BJ (cell line): ENCODE results near the gene TAS1R1. TPM values are rescaled to one million over a fixed set of nuclear protein-coding genes. Genes with fewer than 3 reads are reported as not detected.

Experiments used
- CTCF ChIA-PET: fragments of 350-600 bp; formaldehyde crosslinking; extraction: SDS; loops from one replicate; lab custom pipeline; 2021; ENCODE audit warnings: antibody characterized with exemption, inconsistent platforms; lab: Yijun Ruan, JAX
- POLR2A ChIA-PET: fragments of 300-600 bp; sonication (Branson Sonifier 250); formaldehyde crosslinking; extraction: SDS; loops from one replicate; lab custom pipeline; 2021; ENCODE audit warnings: antibody characterized with exemption; lab: Charles Lee
- DNase-seq: peaks from one replicate; pipeline ENCODE4 v3.0.0-alpha.2; 2011; ENCODE audit warnings: low read depth
- H3K27me3 ChIP-seq: 2 replicates; pipeline ENCODE4 v1.6.0; 2011; ENCODE audit warnings: low read length; ENCODE audit not compliant: control insufficient read depth, insufficient read depth
- H3K36me3 ChIP-seq: 2 replicates; pipeline ENCODE4 v1.5.1; 2011; ENCODE audit warnings: low read length; ENCODE audit not compliant: control insufficient read depth, insufficient read depth
- H3K4me3 ChIP-seq: 2 replicates; pipeline ENCODE4 v1.5.1; 2011; ENCODE audit warnings: low read depth, mild to moderate bottlenecking, control low read depth, low read length
- CTCF ChIP-seq: IDR thresholded peaks from 2 replicates; pipeline ENCODE4 v1.5.1; 2011; ENCODE audit warnings: low read depth, mild to moderate bottlenecking, control low read depth, inconsistent platforms, low read length, moderate library complexity; ENCODE audit not compliant: insufficient read depth
- polyA plus RNA-seq: library from polyadenylated mRNA; depleted of rRNA; stranded (reverse); fragments of >200 nt; gene quantifications from 2 replicates; pipeline ENCODE4 v1.2.3, GENCODE V29; 2011

TAS1R1 gene
- polyA plus RNA-seq, 1 experiment = 0.25 TPM

GRCh38 chr1:6601049-6601922 is 46.2 kb downstream of the TAS1R1 start:
- peak; percentile 16; the same call in 1 of the 2 replicates for TF ChIP-seq CTCF
- peak; percentile 77 for DNase-seq
- Histone ChIP-seq H3K36me3 (peaks cover 28% of the 10 kb centered on the region), H3K4me3 (peak overlapping the region; percentile 97), H3K27me3 (no peaks in the 10 kb centered on the region)
- CTCF ChIA-PET = interaction anchor here (0.6 to 5.6 kb wide), 5 partner anchors 22 to 595 kb away, joined by 3 to 29 read pairs (median 4); partner anchors contain the start of genes NOL9 and TAS1R1
- POLR2A ChIA-PET = no interaction called here

- H3K36me3 ChIP-seq = peaks cover 20% of the 10 kb centered on the region
- POLR2A ChIA-PET = no interaction called here
Measured at GRCh38 chr1:6601923-6602668, 47.0 kb downstream of the TAS1R1 start.

GRCh38 chr1:6602669-6603237 is 47.6 kb downstream of the TAS1R1 start, which contains the start of gene KLHL21:
Gene KLHL21, minus strand, starts transcription at chr1:6602869. Its CDS starts 52 bp downstream, at chr1:6602817.
- DNase-seq = peak; percentile 35
- Histone ChIP-seq H3K36me3 (peaks cover 14% of the 10 kb centered on the region), H3K27me3 (no peaks in the 10 kb centered on the region), H3K4me3 (peak within 1 kb of the TSS; percentile 97)
- no peak for TF ChIP-seq CTCF
- ChIA-PET POLR2A (interaction anchor here (0.6 kb wide), 1 partner anchor 8 kb away, joined by 3 read pairs; no protein-coding TSS in a partner anchor), CTCF (interaction anchor here (1.0 to 5.6 kb wide), 4 partner anchors 11 to 79 kb away, joined by 3 to 29 read pairs (median 5); partner anchors contain the start of genes NOL9 and TAS1R1)

More at GRCh38 chr1:6601923-6602668, 47.0 kb downstream of the TAS1R1 start:
- no peak for TF ChIP-seq CTCF
- DNase-seq = no peak
- CTCF ChIA-PET = interaction anchor here (0.5 to 5.6 kb wide), 7 partner anchors 11 to 596 kb away, joined by 3 to 29 read pairs (median 3); partner anchors contain the start of genes NOL9 and TAS1R1
- Histone ChIP-seq H3K4me3 (peak overlapping the region; percentile 97), H3K27me3 (no peaks in the 10 kb centered on the region)

GRCh38 chr1:6603238-6603914 is 48.3 kb downstream of the TAS1R1 start:
- POLR2A ChIA-PET = interaction anchor here (0.5 to 0.6 kb wide), 2 partner anchors 9 to 18 kb away, joined by 3 read pairs; no protein-coding TSS in a partner anchor
- H3K36me3 ChIP-seq = peaks cover 10% of the 10 kb centered on the region
- CTCF ChIA-PET = interaction anchor here (1.2 to 5.6 kb wide), 4 partner anchors 12 to 49 kb away, joined by 3 to 29 read pairs (median 6); partner anchors contain the start of genes NOL9 and TAS1R1
- peak; percentile 11 for DNase-seq
- TF ChIP-seq CTCF = no peak
- H3K4me3 ChIP-seq = peak overlapping the region; percentile 97
- H3K27me3 ChIP-seq = no peaks in the 10 kb centered on the region
